Liver (tissue), 3 donors: ENCODE data around the gene CCDC106.

Experiments
- CTCF ChIP-seq: fragments of 150-350 bp; IDR thresholded peaks from 2 replicates; pipeline ENCODE4 v1.5.1; 2017; ENCODE audit warnings: improper control_type of control experiment, low read depth, low read length; ENCODE audit not compliant: missing input control
- FOXA1 ChIP-seq: IDR thresholded peaks from 2 replicates; pipeline ENCODE4 v1.6.1; 2016; ENCODE audit warnings: antibody characterized with exemption
- GABPA ChIP-seq, 2 donors: IDR thresholded peaks in 1 of 2; conservative IDR thresholded peaks in 1 of 2; 2 replicates each; pipeline ENCODE4 v1.6.1; 2016; ENCODE audit warnings: antibody characterized with exemption in 2 of 2, mild to moderate bottlenecking in 1 of 2, moderate library complexity in 1 of 2
- JUND ChIP-seq, 2 donors: IDR thresholded peaks; 2 replicates each; pipeline ENCODE4 v1.6.1; 2016; ENCODE audit warnings: antibody characterized with exemption in 2 of 2
- RAD21 ChIP-seq, 2 donors: IDR thresholded peaks; 2 replicates each; pipeline ENCODE4 v1.6.1; 2016; ENCODE audit warnings: antibody characterized with exemption in 2 of 2, mild to moderate bottlenecking in 2 of 2
- SP1 ChIP-seq: IDR thresholded peaks from 2 replicates; pipeline ENCODE4 v1.6.1; 2018; ENCODE audit warnings: antibody characterized with exemption, mild to moderate bottlenecking
- TAF1 ChIP-seq: conservative IDR thresholded peaks from 2 replicates; pipeline ENCODE4 v1.6.1; 2016; ENCODE audit warnings: antibody characterized with exemption, mild to moderate bottlenecking
- YY1 ChIP-seq: IDR thresholded peaks from 2 replicates; pipeline ENCODE4 v1.6.1; 2016; ENCODE audit warnings: antibody characterized with exemption, mild to moderate bottlenecking
- ZBTB33 ChIP-seq: IDR thresholded peaks from 2 replicates; pipeline ENCODE4 v1.6.1; 2016; ENCODE audit warnings: antibody characterized with exemption
- donor health status: healthy.
- donor health status: healthy.

DNA sequence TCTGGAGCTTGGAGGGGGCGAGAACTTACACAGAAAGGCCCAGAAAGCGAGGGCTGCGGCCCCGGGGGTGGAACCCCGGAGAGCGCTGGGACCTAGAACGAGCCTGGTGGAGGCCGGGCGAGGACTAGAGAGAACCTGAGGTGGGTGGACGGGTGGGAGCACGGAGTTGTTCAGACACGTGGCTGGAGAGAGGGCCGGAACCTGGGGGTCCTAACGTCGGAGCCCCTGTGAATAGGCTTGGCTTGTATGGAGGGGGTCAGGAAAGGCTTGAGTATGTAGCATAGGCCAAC lies 4.2 kb upstream of the CCDC106 start:
- no peak for TF ChIP-seq CTCF
- TF ChIP-seq GABPA (IDR thresholded peaks at IDR 0.05 in 1 of 2, conservative IDR thresholded peaks at IDR 0.05 in 1 of 2): no peak
- no peak for TF ChIP-seq TAF1
- TF ChIP-seq JUND (IDR thresholded peaks at IDR 0.05): no peak
- TF ChIP-seq YY1: no peak
- no peak for TF ChIP-seq RAD21 (IDR thresholded peaks at IDR 0.05)
- no peak for TF ChIP-seq SP1
- no peak for TF ChIP-seq ZBTB33
- TF ChIP-seq FOXA1: no peak
